ENCODE results near the gene ARPC5. TPM values are rescaled to one million over a fixed set of nuclear protein-coding genes. Genes with fewer than 3 reads are reported as not detected.

The ARPC5 gene
- total RNA-seq, 1 experiment from 2014 or later: 104 TPM

DNA sequence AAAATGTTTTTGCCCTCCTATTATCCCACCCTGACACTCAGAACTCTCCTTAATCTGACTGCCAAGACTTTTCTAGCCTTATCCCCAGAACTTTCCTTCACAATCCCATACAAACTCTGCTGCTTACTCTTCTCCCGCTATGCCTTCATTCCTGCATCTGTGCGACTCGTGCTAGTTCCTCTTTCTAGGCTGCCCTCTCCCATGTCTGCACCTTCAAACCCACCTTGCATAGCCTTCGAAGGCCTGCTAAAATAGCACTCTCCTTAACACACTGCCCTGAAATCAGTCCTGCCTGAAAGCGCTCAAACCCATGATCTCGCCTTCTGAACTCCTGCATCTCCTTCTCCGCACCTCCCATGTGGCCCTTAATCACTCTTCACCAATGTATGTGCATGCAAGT is 42.9 kb downstream of the ARPC5 start:
- no TSS peak for BruUV-seq (replicated peaks)
- DNase-seq (ENCODE audit: low read depth, low spot score) (no peak), ATAC-seq (no peak)
- Histone ChIP-seq H3K9me3 (ENCODE audit: control insufficient read depth, insufficient read depth, low read depth, low read length) (no peaks in the 10 kb centered on the region), H3K36me3 (ENCODE audit: control insufficient read depth, insufficient read depth, low read length) (no peaks in the 10 kb centered on the region), H3K4me1 (ENCODE audit: control insufficient read depth, insufficient read depth, low read length) (no peaks in the 10 kb centered on the region), H3K4me3 (ENCODE audit: low read depth in 2 of 2, low read length in 2 of 2) (no peak overlapping the region), H3K27ac (ENCODE audit: low read length) (no peak overlapping the region), H3K27me3 (ENCODE audit: control insufficient read depth, insufficient read depth, low read length) (peaks cover 12% of the 10 kb centered on the region; the same call in 1 of the 2 replicates)
- intact Hi-C loops (cut with micrococcal nuclease; ENCODE audit: unreplicated experiment): no loop called here
- TF ChIP-seq SIN3A (IDR thresholded peaks at IDR 0.05; ENCODE audit: borderline replicate concordance, insufficient read depth, low read depth, low read length) (no peak), POLR2AphosphoS5 (IDR thresholded peaks at IDR 0.05; ENCODE audit: low read depth, low read length) (no peak), TCF7L2 (IDR thresholded peaks at IDR 0.05; ENCODE audit: low read depth, low read length) (no peak)
- TF ChIP-seq, protein P1, sequence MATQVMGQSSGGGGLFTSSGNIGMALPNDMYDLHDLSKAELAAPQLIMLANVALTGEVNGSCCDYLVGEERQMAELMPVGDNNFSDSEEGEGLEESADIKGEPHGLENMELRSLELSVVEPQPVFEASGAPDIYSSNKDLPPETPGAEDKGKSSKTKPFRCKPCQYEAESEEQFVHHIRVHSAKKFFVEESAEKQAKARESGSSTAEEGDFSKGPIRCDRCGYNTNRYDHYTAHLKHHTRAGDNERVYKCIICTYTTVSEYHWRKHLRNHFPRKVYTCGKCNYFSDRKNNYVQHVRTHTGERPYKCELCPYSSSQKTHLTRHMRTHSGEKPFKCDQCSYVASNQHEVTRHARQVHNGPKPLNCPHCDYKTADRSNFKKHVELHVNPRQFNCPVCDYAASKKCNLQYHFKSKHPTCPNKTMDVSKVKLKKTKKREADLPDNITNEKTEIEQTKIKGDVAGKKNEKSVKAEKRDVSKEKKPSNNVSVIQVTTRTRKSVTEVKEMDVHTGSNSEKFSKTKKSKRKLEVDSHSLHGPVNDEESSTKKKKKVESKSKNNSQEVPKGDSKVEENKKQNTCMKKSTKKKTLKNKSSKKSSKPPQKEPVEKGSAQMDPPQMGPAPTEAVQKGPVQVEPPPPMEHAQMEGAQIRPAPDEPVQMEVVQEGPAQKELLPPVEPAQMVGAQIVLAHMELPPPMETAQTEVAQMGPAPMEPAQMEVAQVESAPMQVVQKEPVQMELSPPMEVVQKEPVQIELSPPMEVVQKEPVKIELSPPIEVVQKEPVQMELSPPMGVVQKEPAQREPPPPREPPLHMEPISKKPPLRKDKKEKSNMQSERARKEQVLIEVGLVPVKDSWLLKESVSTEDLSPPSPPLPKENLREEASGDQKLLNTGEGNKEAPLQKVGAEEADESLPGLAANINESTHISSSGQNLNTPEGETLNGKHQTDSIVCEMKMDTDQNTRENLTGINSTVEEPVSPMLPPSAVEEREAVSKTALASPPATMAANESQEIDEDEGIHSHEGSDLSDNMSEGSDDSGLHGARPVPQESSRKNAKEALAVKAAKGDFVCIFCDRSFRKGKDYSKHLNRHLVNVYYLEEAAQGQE (IDR thresholded peaks at IDR 0.05; ENCODE audit: insufficient read depth in 1 of 2, low read depth in 2 of 2, low read length in 1 of 2): no peak
- TF ChIP-seq, protein P2, sequence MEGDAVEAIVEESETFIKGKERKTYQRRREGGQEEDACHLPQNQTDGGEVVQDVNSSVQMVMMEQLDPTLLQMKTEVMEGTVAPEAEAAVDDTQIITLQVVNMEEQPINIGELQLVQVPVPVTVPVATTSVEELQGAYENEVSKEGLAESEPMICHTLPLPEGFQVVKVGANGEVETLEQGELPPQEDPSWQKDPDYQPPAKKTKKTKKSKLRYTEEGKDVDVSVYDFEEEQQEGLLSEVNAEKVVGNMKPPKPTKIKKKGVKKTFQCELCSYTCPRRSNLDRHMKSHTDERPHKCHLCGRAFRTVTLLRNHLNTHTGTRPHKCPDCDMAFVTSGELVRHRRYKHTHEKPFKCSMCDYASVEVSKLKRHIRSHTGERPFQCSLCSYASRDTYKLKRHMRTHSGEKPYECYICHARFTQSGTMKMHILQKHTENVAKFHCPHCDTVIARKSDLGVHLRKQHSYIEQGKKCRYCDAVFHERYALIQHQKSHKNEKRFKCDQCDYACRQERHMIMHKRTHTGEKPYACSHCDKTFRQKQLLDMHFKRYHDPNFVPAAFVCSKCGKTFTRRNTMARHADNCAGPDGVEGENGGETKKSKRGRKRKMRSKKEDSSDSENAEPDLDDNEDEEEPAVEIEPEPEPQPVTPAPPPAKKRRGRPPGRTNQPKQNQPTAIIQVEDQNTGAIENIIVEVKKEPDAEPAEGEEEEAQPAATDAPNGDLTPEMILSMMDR (IDR thresholded peaks at IDR 0.05): no peak
- ChIA-PET POLR2A (no interaction called here), CTCF (no interaction called here)
- in situ Hi-C loops (cut with HindIII; ENCODE audit: low pct_unique_long_range_greater_than_20kb, low sequenced_read_pairs): no loop called here

DNA sequence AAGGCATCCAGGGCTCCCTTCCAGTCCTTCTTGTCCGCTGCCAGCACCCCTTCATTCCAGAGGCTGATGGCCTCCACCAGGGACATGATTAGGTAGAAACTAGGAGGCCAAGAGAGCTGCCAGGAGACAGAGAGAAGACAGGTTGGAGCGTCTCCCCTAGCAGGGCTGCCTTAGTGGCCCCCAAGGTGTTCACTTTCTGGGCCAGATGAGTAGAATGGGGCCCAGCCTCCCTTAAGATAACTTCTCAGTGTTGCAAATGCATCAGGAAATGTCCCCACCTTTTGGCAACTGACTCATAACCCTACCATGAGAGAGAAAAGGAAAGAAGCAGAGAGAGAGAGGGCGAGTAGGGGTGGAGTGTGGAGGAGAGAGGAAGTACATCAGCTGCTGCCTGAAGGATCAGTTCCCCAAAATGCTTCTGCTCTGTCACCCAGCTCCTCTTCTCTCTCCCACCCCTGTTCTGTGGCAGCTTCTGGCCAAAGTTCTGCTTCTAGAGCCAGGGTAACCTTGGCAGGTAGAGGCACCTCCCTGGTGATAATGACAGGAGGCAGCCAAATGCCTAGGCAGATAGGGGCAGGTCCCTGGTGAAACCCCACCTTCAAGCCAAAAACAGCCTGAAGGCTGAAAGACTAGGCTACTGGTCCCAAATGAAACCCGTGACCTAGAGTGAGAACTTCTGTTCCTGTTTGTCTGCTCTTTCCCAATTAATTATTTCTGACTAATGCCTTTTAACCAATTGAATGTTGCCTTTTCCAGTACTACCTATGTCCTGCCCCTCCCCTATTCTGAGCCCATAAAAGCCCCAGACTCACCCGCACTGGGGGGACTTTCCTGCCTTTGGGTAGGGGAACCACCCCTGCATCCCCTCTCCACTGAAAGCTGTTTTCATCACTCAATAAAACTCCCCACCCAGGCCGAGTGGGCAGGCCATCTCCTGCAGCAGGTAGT is 45.1 kb downstream of the ARPC5 start, which contains the start of gene NCF2:
Gene NCF2 (minus strand): TSS at position 216 of the 948 bp plus-strand sequence. CDS start 130 bp downstream, at position 86.
- Histone ChIP-seq H3K36me3 (ENCODE audit: control insufficient read depth, insufficient read depth, low read length) (no peaks in the 10 kb centered on the region), H3K27me3 (ENCODE audit: control insufficient read depth, insufficient read depth, low read length) (0 out of 2 replicates have a peak, but pooled peaks cover 6% of the 10 kb centered on the region), H3K4me1 (ENCODE audit: control insufficient read depth, insufficient read depth, low read length) (no peaks in the 10 kb centered on the region), H3K27ac (ENCODE audit: low read length) (no peak within 1 kb of the TSS), H3K9me3 (ENCODE audit: control insufficient read depth, insufficient read depth, low read depth, low read length) (no peaks in the 10 kb centered on the region), H3K4me3 (ENCODE audit: low read depth in 2 of 2, low read length in 2 of 2) (no peak within 1 kb of the TSS)
- ChIA-PET POLR2A (no interaction called here), CTCF (no interaction called here)
- in situ Hi-C loops (cut with HindIII; ENCODE audit: low pct_unique_long_range_greater_than_20kb, low sequenced_read_pairs) (no loop called here), intact Hi-C loops (cut with micrococcal nuclease; ENCODE audit: unreplicated experiment) (no loop called here)
- DNase-seq (ENCODE audit: low read depth, low spot score) (no peak), ATAC-seq (no peak; the same call in 1 of the 2 replicates)
- TF ChIP-seq, protein P2 (IDR thresholded peaks at IDR 0.05): no peak
- TF ChIP-seq POLR2AphosphoS5 (IDR thresholded peaks at IDR 0.05; ENCODE audit: low read depth, low read length) (no peak), SIN3A (IDR thresholded peaks at IDR 0.05; ENCODE audit: borderline replicate concordance, insufficient read depth, low read depth, low read length) (no peak), TCF7L2 (IDR thresholded peaks at IDR 0.05; ENCODE audit: low read depth, low read length) (no peak)
- TF ChIP-seq, protein P1 (IDR thresholded peaks at IDR 0.05; ENCODE audit: insufficient read depth in 1 of 2, low read depth in 2 of 2, low read length in 1 of 2): no peak
- no TSS peak for BruUV-seq (replicated peaks)
